HepG2 (cell line): Measurements from ENCODE around the gene RAB6B. TPM values are rescaled to one million over a fixed set of nuclear protein-coding genes. Genes with fewer than 3 reads are reported as not detected.

ENCODE experiments used
- ATAC-seq: fragments of 200-7000 bp; cut with Tn5 transposase; 3 replicates; pipeline ENCODE4 v1.9.1; 2020; ENCODE audit warnings: mild to moderate bottlenecking, moderate library complexity
- BruUV-seq: library from RNA; stranded (reverse); fragments of 400-500 nt; replicated peaks from 2 replicates; lab custom pipeline; 2021; lab: Mats Ljungman, UMichigan
- CTCF ChIA-PET: fragments of 300-600 bp; formaldehyde crosslinking; extraction: SDS; loops from one replicate; lab custom pipeline; 2021; ENCODE audit warnings: low total read pairs, inconsistent platforms, low intra/inter-chr PET ratio; lab: Yijun Ruan, JAX
- POLR2A ChIA-PET: fragments of 350-600 bp; sonication (Branson Sonifier 250); formaldehyde crosslinking; loops from one replicate; lab custom pipeline; 2020; ENCODE audit warnings: antibody characterized with exemption, inconsistent platforms; lab: Yijun Ruan, JAX
- DNase-seq: peaks from one replicate; pipeline ENCODE4 v3.0.0-alpha.2; 2015; ENCODE audit warnings: low spot score
- FAIRE-seq: peaks from 3 replicates; lab custom pipeline; 2011; peaks lifted over from hg19 to GRCh38; lab: Jason Lieb, UNC
- H2AFZ ChIP-seq: one replicate; pipeline ENCODE4 v1.6.1; 2011; ENCODE audit warnings: low read length, inconsistent platforms
- H3K27ac ChIP-seq: fragments of 300-600 bp; 3 replicates; pipeline ENCODE4 v1.8.0; 2011; ENCODE audit warnings: mixed run types, mild to moderate bottlenecking, mixed read lengths, low read length, inconsistent platforms; ENCODE audit not compliant: insufficient read depth; ENCODE audit errors: extremely low read length
- H3K27me3 ChIP-seq, 2 experiments: fragments of 200-600 bp in 1 of 2; 2 replicates in 1 of 2; 3 replicates in 1 of 2; pipeline versions ENCODE4 v1.6.0 to v1.8.0; 2011; ENCODE audit warnings: low read length in 2 of 2, mild to moderate bottlenecking in 2 of 2, moderate library complexity in 2 of 2, inconsistent platforms in 1 of 2; ENCODE audit not compliant: insufficient read depth in 2 of 2, control insufficient read depth in 1 of 2
- H3K36me3 ChIP-seq, 2 experiments: fragments of 200-600 bp in 1 of 2; replicated peaks in 1 of 2; 2 replicates in 1 of 2; 3 replicates in 1 of 2; pipeline versions ENCODE4 v1.5.1 to v1.8.0; 2011; ENCODE audit warnings: low read length in 2 of 2, inconsistent platforms in 1 of 2; ENCODE audit not compliant: insufficient read depth in 2 of 2, control insufficient read depth in 1 of 2
- H3K4me1 ChIP-seq: 2 replicates; pipeline ENCODE4 v1.5.1; 2012; ENCODE audit warnings: low read length, inconsistent platforms; ENCODE audit not compliant: insufficient read depth
- H3K4me2 ChIP-seq: 2 replicates; pipeline ENCODE4 v1.6.0; 2011; ENCODE audit warnings: low read depth, low read length, inconsistent platforms
- H3K4me3 ChIP-seq, 3 experiments: fragments of 200-600 bp in 1 of 3; sonication (generic), shearing (Covaris generic) in 1 of 3; replicated peaks in 1 of 3; 2 replicates each; pipeline ENCODE4 v1.5.1; 2011 to 2016; ENCODE audit warnings: low read length in 3 of 3, inconsistent platforms in 2 of 3, low read depth in 2 of 3, mild to moderate bottlenecking in 2 of 3, control low read depth in 1 of 3, mixed read lengths in 1 of 3; ENCODE audit not compliant: insufficient read depth in 1 of 3
- H3K79me2 ChIP-seq: one replicate; pipeline ENCODE4 v1.6.1; 2011; ENCODE audit warnings: low read length, inconsistent platforms; ENCODE audit not compliant: insufficient read depth
- H3K9ac ChIP-seq: 2 replicates; pipeline ENCODE4 v1.6.0; 2011; ENCODE audit warnings: mild to moderate bottlenecking, low read depth, low read length, inconsistent platforms; ENCODE audit not compliant: insufficient read depth
- H3K9me3 ChIP-seq: 2 replicates; pipeline ENCODE4 v1.5.1; 2012; ENCODE audit warnings: mild to moderate bottlenecking, low read length
- H4K20me1 ChIP-seq: 2 replicates; pipeline ENCODE4 v1.6.0; 2011; ENCODE audit warnings: inconsistent platforms, mild to moderate bottlenecking, low read length, moderate library complexity; ENCODE audit not compliant: insufficient read depth
- BRD4 ChIP-seq: sonication (generic); formaldehyde crosslinking; IDR thresholded peaks from 2 replicates; pipeline ENCODE4 v1.4.0; 2020; ENCODE audit warnings: missing genetic modification reagents
- CBX2 ChIP-seq, 2 experiments: fragments of 200-600 bp in 1 of 2; sonication (generic); formaldehyde crosslinking in 1 of 2; IDR thresholded peaks; 2 replicates each; pipeline versions ENCODE4 v1.7.0 to v1.8.1; 2018 to 2022; ENCODE audit warnings: low read depth in 2 of 2, low read length in 1 of 2, mild to moderate bottlenecking in 1 of 2, missing genetic modification reagents in 1 of 2
- CC2D1A ChIP-seq: sonication (generic); formaldehyde crosslinking; IDR thresholded peaks from 2 replicates; pipeline ENCODE4 v1.8.1; 2023; ENCODE audit warnings: mild to moderate bottlenecking, missing genetic modification reagents
- ESRRA ChIP-seq: sonication (generic); formaldehyde crosslinking; IDR thresholded peaks from 2 replicates; pipeline ENCODE4 v1.5.1; 2020; ENCODE audit warnings: mild to moderate bottlenecking, low read depth, missing genetic modification reagents
- FOXO1 ChIP-seq: sonication (generic); formaldehyde crosslinking; IDR thresholded peaks from 2 replicates; pipeline ENCODE4 v1.4.0; 2020; ENCODE audit warnings: missing genetic modification reagents
- SIX4 ChIP-seq: sonication (generic); formaldehyde crosslinking; IDR thresholded peaks from 2 replicates; pipeline ENCODE4 v1.4.0; 2020; ENCODE audit warnings: missing genetic modification reagents
- SMAD1 ChIP-seq: sonication (generic); formaldehyde crosslinking; IDR thresholded peaks from 2 replicates; pipeline ENCODE4 v1.4.0; 2020; ENCODE audit warnings: missing genetic modification reagents, low read depth, mild to moderate bottlenecking, borderline replicate concordance
- ZFP1 ChIP-seq: IDR thresholded peaks from 2 replicates; pipeline ENCODE4 v1.6.1; 2016
- ZMYM4 ChIP-seq: sonication (generic); formaldehyde crosslinking; IDR thresholded peaks from 2 replicates; pipeline ENCODE4 v1.8.1; 2023; ENCODE audit warnings: mild to moderate bottlenecking, missing genetic modification reagents
- ZNF549 ChIP-seq: sonication (generic); formaldehyde crosslinking; IDR thresholded peaks from 2 replicates; pipeline ENCODE4 v1.5.0; 2020; ENCODE audit warnings: missing genetic modification reagents
- ZNF558 ChIP-seq: sonication (generic); formaldehyde crosslinking; IDR thresholded peaks from 2 replicates; pipeline ENCODE4 v1.9.0; 2022; ENCODE audit warnings: mild to moderate bottlenecking, missing genetic modification reagents, borderline replicate concordance
- ZNF572 ChIP-seq: sonication (generic); formaldehyde crosslinking; IDR thresholded peaks from 2 replicates; pipeline ENCODE4 v1.5.1; 2020; ENCODE audit warnings: mild to moderate bottlenecking, missing genetic modification reagents
- WGBS: methylation state at CpG from one replicate; pipeline ENCODE4 v1.1.6; 2017; ENCODE audit warnings: low lambda C conversion rate; 5-methylcytosine and 5-hydroxymethylcytosine counted together
- in situ Hi-C: cut with HindIII; loops from 2 replicates; pipeline ENCODE4 v1.10.0; 2017; ENCODE audit warnings: low pct_unique_long_range_greater_than_20kb; ENCODE audit not compliant: extremely low pct_ligation_motif_present
- intact Hi-C: fragments of 100-400 bp; cut with micrococcal nuclease; formaldehyde crosslinking; loops from one replicate; pipeline ENCODE4 v1.10.0; 2022; ENCODE audit not compliant: unreplicated experiment
- polyA plus RNA-seq, 8 experiments: library from polyadenylated mRNA; depleted of rRNA in 3 of 8; stranded (reverse) in 7 of 8; unstranded in 1 of 8; fragments of >200 nt; fragmentation: Illumina TruSeq in 4 of 8; extraction: Trizol in 4 of 8; gene quantifications; 2 replicates each; pipeline versions ENCODE4 v1.2.1 to v1.2.3, GENCODE V29; 2011 to 2016; ENCODE audit warnings: low read depth in 4 of 8, missing spikeins in 1 of 8, mixed read lengths in 1 of 8; ENCODE audit not compliant: insufficient read depth in 1 of 8
- total RNA-seq, 5 experiments: library from RNA; depleted of rRNA; stranded (reverse); fragments of >200 nt; fragmentation: Illumina TruSeq; extraction: Trizol; gene quantifications; 2 replicates each; pipeline ENCODE4 v1.2.3, GENCODE V29; 2016; ENCODE audit warnings: low read depth in 1 of 5
- TF ChIP-seq, protein P1 (sequence below): sonication (generic); formaldehyde crosslinking; IDR thresholded peaks from 2 replicates; pipeline ENCODE4 v1.5.1; 2020; ENCODE audit warnings: missing genetic modification reagents, mild to moderate bottlenecking, borderline replicate concordance

Gene RAB6B
- total and polyA plus RNA-seq, 2 of the 13 experiments (the other 11 are each of a cell fraction or from before 2014, with no cell fraction given) = 0.16 TPM; not detected in 1

DNA sequence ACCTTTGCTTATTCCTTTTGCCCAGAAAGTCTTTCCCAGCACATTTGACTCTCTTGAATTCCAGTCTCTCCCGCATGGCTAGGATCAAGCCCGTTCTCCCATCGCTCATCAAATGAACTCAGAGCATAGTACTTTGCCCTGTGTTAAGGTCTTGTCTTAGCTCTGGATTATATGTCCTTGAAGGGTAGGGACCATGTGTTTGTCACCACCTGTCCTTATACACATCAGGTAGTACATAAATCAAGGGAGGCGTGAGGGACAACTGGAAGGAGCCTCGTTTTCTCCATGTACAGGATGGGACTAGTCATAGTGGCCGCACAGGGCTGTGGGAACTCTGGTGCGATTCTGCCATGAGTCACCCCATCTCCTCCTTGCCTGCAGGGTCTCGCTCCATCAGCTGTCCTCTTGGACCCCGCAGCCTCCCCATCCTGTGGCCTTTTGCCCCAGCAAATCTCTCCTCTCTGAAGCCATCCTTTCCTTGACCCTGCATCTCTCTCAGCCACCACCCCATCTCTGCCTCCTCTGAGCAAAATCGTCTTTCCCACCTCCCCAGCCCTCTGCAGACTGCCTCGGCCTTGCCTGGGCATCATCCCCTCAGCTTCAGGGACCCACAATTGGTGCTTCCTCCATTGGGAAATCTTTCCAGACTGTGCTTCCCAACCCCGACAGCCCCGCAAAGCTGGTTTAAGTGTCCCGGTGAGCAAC is 33.4 kb upstream of the RAB6B start:
- Histone ChIP-seq H2AFZ (no peak overlapping the region), H3K4me1 (peaks cover 11% of the 10 kb centered on the region), H3K9me3 (no peaks in the 10 kb centered on the region), H3K36me3 (no peaks in the 10 kb centered on the region), H3K27me3 (peaks cover 1 to 42% of the 10 kb centered on the region in 2 experiments; a peak in 4 of 5 replicates), H3K4me3 (no peak overlapping the region), H3K9ac (no peak overlapping the region), H3K4me2 (no peak overlapping the region), H3K27ac (no peak overlapping the region), H3K79me2 (no peaks in the 10 kb centered on the region), H4K20me1 (no peaks in the 10 kb centered on the region)
- in situ Hi-C loops (no loop called here), intact Hi-C loops (no loop called here)
- TF ChIP-seq ZNF572 (CRISPR knock-in tag) (no peak), ZMYM4 (CRISPR knock-in tag) (no peak), ZNF558 (CRISPR knock-in tag) (no peak), CBX2 (IDR thresholded peaks at IDR 0.05; ENCODE audit: low read depth, low read length) (no peak), CBX2 (CRISPR knock-in tag; IDR thresholded peaks at IDR 0.05; ENCODE audit: low read depth) (no peak), ZNF549 (CRISPR knock-in tag) (no peak), SIX4 (no peak)
- ATAC-seq (no peak), DNase-seq (no peak), FAIRE-seq (no peak)
- ChIA-PET CTCF (no interaction called here), POLR2A (no interaction called here)
- BruUV-seq = no TSS peak
- WGBS = 34% methylated on average over 14 of the region's 14 CpGs

DNA sequence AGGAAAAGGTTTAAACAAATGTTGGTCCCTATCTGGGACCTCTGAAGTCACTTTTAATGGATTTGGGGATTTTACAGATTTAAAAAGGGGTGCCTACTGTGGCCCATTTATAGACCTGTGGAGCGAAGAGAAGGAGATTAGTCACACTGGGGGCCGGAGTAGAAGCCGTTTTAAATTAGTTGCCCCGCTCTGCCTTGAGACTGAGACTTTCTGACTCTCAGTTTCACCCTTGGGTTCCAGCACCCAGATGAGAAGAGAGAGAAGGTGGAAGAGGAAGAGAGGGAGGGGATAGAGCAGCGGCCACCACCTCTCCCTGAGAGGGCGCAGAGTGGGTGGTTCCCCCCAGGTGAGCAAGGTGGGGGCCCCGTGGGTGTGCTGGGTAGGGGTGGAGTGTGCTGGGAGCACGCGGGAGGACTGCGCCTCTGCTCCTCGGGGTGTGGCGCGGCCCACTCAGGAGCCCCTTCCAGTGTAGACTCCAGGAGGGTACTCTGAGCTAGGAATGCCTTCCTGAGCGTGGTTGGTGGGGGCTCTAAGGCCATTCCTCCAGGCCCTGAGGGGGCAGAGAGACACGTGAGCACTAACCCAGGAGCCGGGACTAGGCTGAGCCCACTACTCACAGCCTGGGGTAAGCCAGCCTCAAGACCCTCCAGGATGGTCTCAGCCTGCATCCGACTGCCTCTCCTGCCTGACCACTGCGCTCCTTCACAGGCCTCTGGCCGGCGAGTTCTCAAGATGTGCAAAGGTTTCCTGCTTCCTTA is 32.6 kb upstream of the RAB6B start:
- Histone ChIP-seq H3K27ac (no peak overlapping the region), H3K79me2 (no peaks in the 10 kb centered on the region), H3K4me3 (0 out of 6 replicates have a peak overlapping the region, but pooled peaks of 1 of the 3 experiments have one; percentile 72), H3K4me2 (peak overlapping the region; percentile 70), H3K36me3 (no peaks in the 10 kb centered on the region), H3K4me1 (peaks cover 11% of the 10 kb centered on the region), H3K9me3 (no peaks in the 10 kb centered on the region), H3K9ac (no peak overlapping the region), H4K20me1 (no peaks in the 10 kb centered on the region), H3K27me3 (peaks cover 1 to 42% of the 10 kb centered on the region in 2 experiments; a peak in 4 of 5 replicates), H2AFZ (no peak overlapping the region)
- in situ Hi-C loops (no loop called here), intact Hi-C loops (no loop called here)
- ATAC-seq (no peak), FAIRE-seq (no peak), DNase-seq (no peak)
- WGBS = 53% methylated on average over 17 of the region's 20 CpGs
- ChIA-PET CTCF (interaction anchor here (1.8 kb wide), 1 partner anchor 109 kb away, joined by 9 read pairs; no protein-coding TSS in a partner anchor), POLR2A (no interaction called here)
- no TSS peak for BruUV-seq
- no peak for TF ChIP-seq FOXO1 (CRISPR knock-in tag)
- no peak for TF ChIP-seq ZFP1 (CRISPR knock-in tag)
- no peak for TF ChIP-seq ESRRA (CRISPR knock-in tag)
- TF ChIP-seq, protein P1, sequence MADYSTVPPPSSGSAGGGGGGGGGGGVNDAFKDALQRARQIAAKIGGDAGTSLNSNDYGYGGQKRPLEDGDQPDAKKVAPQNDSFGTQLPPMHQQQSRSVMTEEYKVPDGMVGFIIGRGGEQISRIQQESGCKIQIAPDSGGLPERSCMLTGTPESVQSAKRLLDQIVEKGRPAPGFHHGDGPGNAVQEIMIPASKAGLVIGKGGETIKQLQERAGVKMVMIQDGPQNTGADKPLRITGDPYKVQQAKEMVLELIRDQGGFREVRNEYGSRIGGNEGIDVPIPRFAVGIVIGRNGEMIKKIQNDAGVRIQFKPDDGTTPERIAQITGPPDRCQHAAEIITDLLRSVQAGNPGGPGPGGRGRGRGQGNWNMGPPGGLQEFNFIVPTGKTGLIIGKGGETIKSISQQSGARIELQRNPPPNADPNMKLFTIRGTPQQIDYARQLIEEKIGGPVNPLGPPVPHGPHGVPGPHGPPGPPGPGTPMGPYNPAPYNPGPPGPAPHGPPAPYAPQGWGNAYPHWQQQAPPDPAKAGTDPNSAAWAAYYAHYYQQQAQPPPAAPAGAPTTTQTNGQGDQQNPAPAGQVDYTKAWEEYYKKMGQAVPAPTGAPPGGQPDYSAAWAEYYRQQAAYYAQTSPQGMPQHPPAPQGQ = no peak
- TF ChIP-seq CC2D1A (CRISPR knock-in tag) = no peak
- no peak for TF ChIP-seq SMAD1 (CRISPR knock-in tag)
- TF ChIP-seq BRD4 (CRISPR knock-in tag) = no peak
